ENCODE measurements around the gene ELF1.

DNA sequence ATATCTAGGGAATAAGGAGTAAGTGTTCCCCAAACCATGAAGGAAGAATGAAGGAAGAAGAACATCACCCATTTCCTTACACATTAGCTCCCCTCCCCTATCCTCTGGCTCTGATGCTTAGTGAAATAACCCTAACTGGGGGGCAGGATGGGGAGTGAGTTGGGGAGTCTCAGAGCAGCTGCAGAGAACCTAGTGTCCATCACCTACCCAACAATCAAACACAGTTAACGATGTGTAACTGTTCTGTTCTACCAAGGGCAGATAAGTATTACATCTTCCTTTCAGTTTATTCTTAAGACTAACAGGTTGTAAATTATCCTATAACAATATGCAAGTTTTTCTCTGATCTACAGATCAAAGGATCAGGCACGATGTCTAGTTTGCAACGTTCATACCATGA, 12.8 kb downstream of the ELF1 start:
- TF ChIP-seq, protein P1, sequence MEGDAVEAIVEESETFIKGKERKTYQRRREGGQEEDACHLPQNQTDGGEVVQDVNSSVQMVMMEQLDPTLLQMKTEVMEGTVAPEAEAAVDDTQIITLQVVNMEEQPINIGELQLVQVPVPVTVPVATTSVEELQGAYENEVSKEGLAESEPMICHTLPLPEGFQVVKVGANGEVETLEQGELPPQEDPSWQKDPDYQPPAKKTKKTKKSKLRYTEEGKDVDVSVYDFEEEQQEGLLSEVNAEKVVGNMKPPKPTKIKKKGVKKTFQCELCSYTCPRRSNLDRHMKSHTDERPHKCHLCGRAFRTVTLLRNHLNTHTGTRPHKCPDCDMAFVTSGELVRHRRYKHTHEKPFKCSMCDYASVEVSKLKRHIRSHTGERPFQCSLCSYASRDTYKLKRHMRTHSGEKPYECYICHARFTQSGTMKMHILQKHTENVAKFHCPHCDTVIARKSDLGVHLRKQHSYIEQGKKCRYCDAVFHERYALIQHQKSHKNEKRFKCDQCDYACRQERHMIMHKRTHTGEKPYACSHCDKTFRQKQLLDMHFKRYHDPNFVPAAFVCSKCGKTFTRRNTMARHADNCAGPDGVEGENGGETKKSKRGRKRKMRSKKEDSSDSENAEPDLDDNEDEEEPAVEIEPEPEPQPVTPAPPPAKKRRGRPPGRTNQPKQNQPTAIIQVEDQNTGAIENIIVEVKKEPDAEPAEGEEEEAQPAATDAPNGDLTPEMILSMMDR (conservative IDR thresholded peaks at IDR 0.05 in 1 of 2, IDR thresholded peaks at IDR 0.05 in 1 of 2; ENCODE audit: low read depth in 1 of 2, low read length in 2 of 2), result no peak
- no peak for TF ChIP-seq EZH2 (IDR thresholded peaks at IDR 0.05; ENCODE audit: low read length, missing control alignments)

Measured in fibroblast of lung (primary cell).